ENCODE results near the gene F2R. TPM values are rescaled to one million over a fixed set of nuclear protein-coding genes. Genes with fewer than 3 reads are reported as not detected.

Gene F2R
- total and polyA plus RNA-seq, 2 of the 8 experiments (the other 6 are each of a cell fraction or from before 2014, with no cell fraction given): 23.8 to 29.1 TPM

- Histone ChIP-seq H2AFZ (ENCODE audit: low read length) (no peak overlapping the region), H4K5ac (ENCODE audit: insufficient read length, low read depth, low read length) (no peak overlapping the region)
- CTCF ChIA-PET (ENCODE audit: partially characterized antibody): interaction anchor here (0.7 to 1.3 kb wide), 2 partner anchors 8 to 91 kb away, joined by 3 to 4 read pairs; no protein-coding TSS in a partner anchor
Measured at GRCh38 chr5:76683816-76684731, 31.9 kb upstream of the F2R start.

More at GRCh38 chr5:76683816-76684731, 31.9 kb upstream of the F2R start:
- Histone ChIP-seq H3K27ac (ENCODE audit: low read depth, low read length) (no peak overlapping the region), H3K4me3 (ENCODE audit: extremely low read depth in 1 of 4, insufficient read depth in 2 of 4, low read depth in 3 of 4, low read length in 4 of 4) (no peak overlapping the region), H3K9me3 (ENCODE audit: insufficient read depth in 2 of 2, low read depth in 1 of 2, low read length in 1 of 2) (no peaks in the 10 kb centered on the region), H3K79me1 (ENCODE audit: low read depth, low read length) (no peaks in the 10 kb centered on the region), H4K8ac (ENCODE audit: extremely low read depth, insufficient read depth, low read length) (no peak overlapping the region), H2BK120ac (replicated peaks; ENCODE audit: low read depth, low read length) (no peak overlapping the region), H2AK5ac (ENCODE audit: low read depth, low read length) (no peak overlapping the region), H2BK15ac (ENCODE audit: low read length) (no peak overlapping the region), H2BK20ac (ENCODE audit: low read length) (no peak overlapping the region), H3K36me3 (ENCODE audit: control insufficient read depth in 2 of 4, insufficient read depth in 4 of 4, low read length in 3 of 4) (no peaks in the 10 kb centered on the region; a peak in 1 of 8 replicates), H3K23ac (ENCODE audit: insufficient read length) (no peak overlapping the region), H4K91ac (replicated peaks; ENCODE audit: insufficient read length, low read length) (no peak overlapping the region), H3K14ac (ENCODE audit: insufficient read length) (no peak overlapping the region), H3K4me1 (replicated peaks in 1 of 4; ENCODE audit: control insufficient read depth in 3 of 4, insufficient read depth in 4 of 4, low read length in 3 of 4) (no peaks in the 10 kb centered on the region), H3K79me2 (ENCODE audit: control insufficient read depth in 1 of 2, insufficient read depth in 2 of 2, low read length in 2 of 2) (no peaks in the 10 kb centered on the region), H2BK5ac (ENCODE audit: low read depth, low read length) (no peak overlapping the region), H3K27me3 (replicated peaks in 1 of 4; ENCODE audit: control insufficient read depth in 3 of 4, extremely low read depth in 1 of 4, insufficient read depth in 3 of 4, low read length in 3 of 4) (peaks cover 0 to 1% (median 0%) of the 10 kb centered on the region in 4 experiments; a peak in 1 of 7 replicates), H3K56ac (replicated peaks; ENCODE audit: insufficient read length, low read depth, low read length) (no peak overlapping the region), H3K4ac (replicated peaks; ENCODE audit: insufficient read length, low read depth, low read length) (no peak overlapping the region), H3K18ac (ENCODE audit: extremely low read depth, low read length) (no peak overlapping the region), H2BK12ac (ENCODE audit: low read depth, low read length) (no peak overlapping the region), H3K23me2 (ENCODE audit: low read depth, low read length) (no peaks in the 10 kb centered on the region), H3K4me2 (ENCODE audit: insufficient read depth in 1 of 2, low read depth in 2 of 2, low read length in 2 of 2) (no peak overlapping the region), H3K9ac (replicated peaks in 1 of 4; ENCODE audit: extremely low read depth in 1 of 4, low read depth in 3 of 4, low read length in 3 of 4) (no peak overlapping the region), H4K20me1 (replicated peaks in 1 of 2; ENCODE audit: control insufficient read depth in 1 of 2, insufficient read depth in 2 of 2, low read length in 2 of 2) (no peaks in the 10 kb centered on the region)
- FAIRE-seq (no peak), DNase-seq (ENCODE audit: low read depth in 1 of 2, low spot score in 2 of 2) (no peak)
- POLR2A ChIA-PET (ENCODE audit: partially characterized antibody): interaction anchor here (0.6 to 0.7 kb wide), 2 partner anchors 9 to 349 kb away, joined by 3 to 4 read pairs; no protein-coding TSS in a partner anchor
- WGBS, 2 experiments (ENCODE audit: extremely low coverage in 1 of 2, insufficient coverage in 1 of 2, insufficient read length in 1 of 2, insufficient replicate concordance in 2 of 2, low coverage in 1 of 2, low lambda C conversion rate in 2 of 2, missing lambda C conversion rate in 1 of 2): 92% methylated on average over 9 of the region's 9 CpGs; no CpG with 5 or more reads in 1 of the 2 experiments
- no peak for TF ChIP-seq TEAD4 (IDR thresholded peaks at IDR 0.05; ENCODE audit: low read depth, low read length)
- no peak for TF ChIP-seq CHD1 (IDR thresholded peaks at IDR 0.05; ENCODE audit: low read depth, low read length)
- TF ChIP-seq KDM1A (IDR thresholded peaks at IDR 0.05; ENCODE audit: borderline replicate concordance, low read length): no peak
- no peak for TF ChIP-seq GTF2F1 (IDR thresholded peaks at IDR 0.05; ENCODE audit: borderline replicate concordance, low read depth, low read length)
- no peak for TF ChIP-seq ZNF274 (IDR thresholded peaks at IDR 0.05; ENCODE audit: borderline replicate concordance, extremely low read depth, low read length)
- TF ChIP-seq SP1 (IDR thresholded peaks at IDR 0.05; ENCODE audit: low read depth, low read length): no peak
- TF ChIP-seq JUN (IDR thresholded peaks at IDR 0.05; ENCODE audit: low read depth, low read length): no peak
- no peak for TF ChIP-seq CBX5 (IDR thresholded peaks at IDR 0.05; ENCODE audit: low read depth, low read length)
- no peak for TF ChIP-seq BRCA1 (IDR thresholded peaks at IDR 0.05; ENCODE audit: low read depth, low read length)

Measured in H1 (cell line).